Gastrocnemius medialis (tissue), 4 donors: ENCODE measurements around the gene OR6C65.

Experiments
- POLR2A ChIP-seq, 2 donors: fragments of 450-650 bp; IDR thresholded peaks; one replicate each; pipeline ENCODE4 v1.6.1; 2017; ENCODE audit warnings: antibody characterized with exemption in 2 of 2, mild to moderate bottlenecking in 2 of 2, moderate library complexity in 2 of 2
- TF ChIP-seq, protein P1 (sequence below), 5 experiments: fragments of 450-650 bp in 3 of 5; fragments of 200-600 bp in 2 of 5; sonication (generic) in 2 of 5; IDR thresholded peaks in 4 of 5; conservative IDR thresholded peaks in 1 of 5; 1 replicate in 4 of 5; 2 replicates in 1 of 5; pipeline ENCODE4 v1.5.1; 2016 to 2019; ENCODE audit warnings: antibody characterized with exemption in 5 of 5, mild to moderate bottlenecking in 3 of 5, moderate library complexity in 3 of 5

DNA sequence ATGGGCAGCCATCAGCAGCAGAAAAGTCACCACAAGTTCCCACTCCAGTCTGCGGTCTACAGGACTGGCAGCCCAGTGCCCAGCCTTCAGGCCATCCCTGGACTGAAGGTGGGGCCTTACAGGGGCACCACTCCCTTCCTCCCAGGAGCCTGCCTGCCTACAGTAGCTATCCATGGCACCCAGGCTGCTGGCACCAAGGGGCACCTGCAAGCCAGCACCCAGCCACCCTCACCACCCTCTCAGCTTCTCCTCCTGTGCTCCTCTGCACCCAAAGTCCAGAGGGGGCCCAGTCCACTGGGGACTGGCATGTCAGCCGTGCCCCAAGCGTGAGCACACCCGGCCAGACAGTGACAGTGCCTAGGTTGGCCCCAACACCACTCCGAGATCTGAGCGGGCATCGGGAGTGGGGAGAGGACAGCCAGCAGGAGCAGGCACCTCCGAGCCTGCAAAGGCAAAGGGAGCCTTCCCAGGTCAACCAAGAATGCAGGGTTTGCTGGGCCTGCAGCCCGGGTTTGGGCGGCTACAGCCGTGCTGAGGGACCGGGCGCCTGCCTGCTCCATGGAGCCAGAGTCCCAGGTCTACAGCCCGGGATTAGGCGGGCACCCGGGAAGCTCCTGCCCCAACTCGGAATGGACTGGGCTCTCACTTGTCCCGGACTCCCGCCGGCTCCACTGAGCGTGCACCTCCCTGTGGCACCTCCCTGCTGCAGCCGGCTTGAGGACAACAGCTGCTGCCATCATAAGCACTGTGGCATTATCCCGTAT lies 8.1 kb upstream of the OR6C65 start:
- no peak for TF ChIP-seq POLR2A (IDR thresholded peaks at IDR 0.05)
- TF ChIP-seq, protein P1, sequence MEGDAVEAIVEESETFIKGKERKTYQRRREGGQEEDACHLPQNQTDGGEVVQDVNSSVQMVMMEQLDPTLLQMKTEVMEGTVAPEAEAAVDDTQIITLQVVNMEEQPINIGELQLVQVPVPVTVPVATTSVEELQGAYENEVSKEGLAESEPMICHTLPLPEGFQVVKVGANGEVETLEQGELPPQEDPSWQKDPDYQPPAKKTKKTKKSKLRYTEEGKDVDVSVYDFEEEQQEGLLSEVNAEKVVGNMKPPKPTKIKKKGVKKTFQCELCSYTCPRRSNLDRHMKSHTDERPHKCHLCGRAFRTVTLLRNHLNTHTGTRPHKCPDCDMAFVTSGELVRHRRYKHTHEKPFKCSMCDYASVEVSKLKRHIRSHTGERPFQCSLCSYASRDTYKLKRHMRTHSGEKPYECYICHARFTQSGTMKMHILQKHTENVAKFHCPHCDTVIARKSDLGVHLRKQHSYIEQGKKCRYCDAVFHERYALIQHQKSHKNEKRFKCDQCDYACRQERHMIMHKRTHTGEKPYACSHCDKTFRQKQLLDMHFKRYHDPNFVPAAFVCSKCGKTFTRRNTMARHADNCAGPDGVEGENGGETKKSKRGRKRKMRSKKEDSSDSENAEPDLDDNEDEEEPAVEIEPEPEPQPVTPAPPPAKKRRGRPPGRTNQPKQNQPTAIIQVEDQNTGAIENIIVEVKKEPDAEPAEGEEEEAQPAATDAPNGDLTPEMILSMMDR (IDR thresholded peaks at IDR 0.05 in 4 of 5, conservative IDR thresholded peaks at IDR 0.05 in 1 of 5): no peak
